GM12878 (cell line): ENCODE measurements around the gene SAMD3. TPM values are rescaled to one million over a fixed set of nuclear protein-coding genes. Genes with fewer than 3 reads are reported as not detected.

Experiments
- ATAC-seq: fragments of 200-7000 bp; cut with Tn5 transposase; 3 replicates; pipeline ENCODE4 v1.9.1; 2020; ENCODE audit warnings: mild to moderate bottlenecking, moderate library complexity
- BruUV-seq: library from RNA; stranded (reverse); fragments of 400-500 nt; replicated peaks from 2 replicates; lab custom pipeline; 2021; lab: Mats Ljungman, UMichigan
- CTCF ChIA-PET: fragments of 300-600 bp; sonication (Branson Sonifier 250); formaldehyde crosslinking; extraction: SDS; loops from one replicate; lab custom pipeline; 2021; ENCODE audit warnings: inconsistent platforms; lab: Yijun Ruan, JAX
- POLR2A ChIA-PET: fragments of 350-600 bp; formaldehyde crosslinking; extraction: SDS; loops from one replicate; lab custom pipeline; 2021; ENCODE audit warnings: inconsistent platforms; lab: Charles Lee
- RAD21 ChIA-PET: fragments of 300-600 bp; sonication (Branson Sonifier 250); formaldehyde crosslinking; loops from one replicate; lab custom pipeline; 2023; ENCODE audit warnings: antibody characterized with exemption; ENCODE audit not compliant: unreplicated experiment; lab: Charles Lee
- SMC1A ChIA-PET: fragments of 300-600 bp; sonication (Branson Sonifier 250); formaldehyde crosslinking; loops from one replicate; lab custom pipeline; 2023; ENCODE audit not compliant: unreplicated experiment, uncharacterized antibody; lab: Charles Lee
- DNase-seq: peaks from one replicate; pipeline ENCODE4 v3.0.0-alpha.2; 2011; ENCODE audit warnings: low read depth, low spot score
- FAIRE-seq: peaks from 3 replicates; lab custom pipeline; 2011; peaks lifted over from hg19 to GRCh38; lab: Jason Lieb, UNC
- H2AFZ ChIP-seq: 2 replicates; pipeline ENCODE4 v1.6.0; 2011; ENCODE audit warnings: low read depth, low read length, control low read depth; ENCODE audit not compliant: control insufficient read depth
- H3K27ac ChIP-seq: 2 replicates; pipeline ENCODE4 v1.5.1; 2011; ENCODE audit warnings: control low read depth; ENCODE audit not compliant: control insufficient read depth, insufficient read depth
- H3K27me3 ChIP-seq, 2 experiments: replicated peaks in 1 of 2; 2 replicates each; pipeline versions ENCODE4 v1.6.0 to v1.6.1; 2011; ENCODE audit warnings: low read length in 1 of 2; ENCODE audit not compliant: control insufficient read depth in 2 of 2, insufficient read depth in 2 of 2
- H3K36me3 ChIP-seq, 2 experiments: 2 replicates each; pipeline ENCODE4 v1.5.1; 2011; ENCODE audit warnings: low read length in 1 of 2; ENCODE audit not compliant: control insufficient read depth in 2 of 2, insufficient read depth in 2 of 2
- H3K4me1 ChIP-seq: 2 replicates; pipeline ENCODE4 v1.6.1; 2011; ENCODE audit warnings: mild to moderate bottlenecking, low read length, moderate library complexity, mixed read lengths; ENCODE audit not compliant: control insufficient read depth, insufficient read depth
- H3K4me2 ChIP-seq: 2 replicates; pipeline ENCODE4 v1.6.0; 2011; ENCODE audit warnings: control low read depth; ENCODE audit not compliant: control insufficient read depth, insufficient read depth
- H3K4me3 ChIP-seq: fragments of 200-600 bp; sonication (generic); 2 replicates; pipeline ENCODE4 v1.5.1; 2016
- H3K79me2 ChIP-seq: 2 replicates; pipeline ENCODE4 v1.6.0; 2011; ENCODE audit warnings: low read length; ENCODE audit not compliant: control insufficient read depth, insufficient read depth
- H3K9ac ChIP-seq: 2 replicates; pipeline ENCODE4 v1.8.0; 2011; ENCODE audit warnings: low read length, control low read depth, mixed read lengths; ENCODE audit not compliant: control insufficient read depth, insufficient read depth
- H3K9me3 ChIP-seq: replicated peaks from 3 replicates; pipeline ENCODE4 v1.5.1; 2011; ENCODE audit warnings: mild to moderate bottlenecking, low read length; ENCODE audit not compliant: control insufficient read depth, insufficient read depth
- H4K20me1 ChIP-seq: 2 replicates; pipeline ENCODE4 v1.6.0; 2011; ENCODE audit not compliant: control insufficient read depth, insufficient read depth
- DPF2 ChIP-seq: fragments of 450-650 bp; IDR thresholded peaks from 2 replicates; pipeline ENCODE4 v1.6.1; 2017; ENCODE audit warnings: mild to moderate bottlenecking
- IKZF2 ChIP-seq, 2 experiments: fragments of 450-650 bp; IDR thresholded peaks; 2 replicates each; pipeline ENCODE4 v1.6.1; 2017; ENCODE audit warnings: mild to moderate bottlenecking in 2 of 2, moderate library complexity in 2 of 2
- JUND ChIP-seq: IDR thresholded peaks from 2 replicates; pipeline ENCODE4 v1.6.1; 2012; ENCODE audit warnings: low read depth, mild to moderate bottlenecking, low read length, improper control_type of control experiment, moderate library complexity
- MTA2 ChIP-seq: fragments of 450-650 bp; IDR thresholded peaks from 2 replicates; pipeline ENCODE4 v1.6.1; 2016; ENCODE audit warnings: low read depth, mild to moderate bottlenecking, moderate library complexity
- SIX5 ChIP-seq: IDR thresholded peaks from 2 replicates; pipeline ENCODE4 v1.6.1; 2011; ENCODE audit warnings: mild to moderate bottlenecking, low read depth, low read length, moderate library complexity; ENCODE audit not compliant: severe bottlenecking
- YBX1 ChIP-seq: fragments of 450-650 bp; IDR thresholded peaks from 2 replicates; pipeline ENCODE4 v1.6.1; 2016; ENCODE audit warnings: antibody characterized with exemption
- ZNF274 ChIP-seq: IDR thresholded peaks from one replicate; pipeline ENCODE4 v1.8.0; 2011; ENCODE audit not compliant: insufficient read length, insufficient read depth
- WGBS: methylation state at CpG from one replicate; pipeline ENCODE4 v1.1.6; 2016; ENCODE audit warnings: low lambda C conversion rate; ENCODE audit not compliant: insufficient replicate concordance, insufficient coverage; ENCODE audit errors: missing lambda C conversion rate; 5-methylcytosine and 5-hydroxymethylcytosine counted together
- in situ Hi-C: fragments of 300-500 bp; cut with MboI; formaldehyde crosslinking; loops from 9 replicates; pipeline ENCODE4 v1.14.3; 2018; ENCODE audit warnings: mixed read lengths
- intact Hi-C: fragments of 100-400 bp; cut with micrococcal nuclease; formaldehyde crosslinking; loops from one replicate; pipeline ENCODE4 v1.14.2; 2022; ENCODE audit not compliant: unreplicated experiment
- polyA plus RNA-seq, 11 experiments: library from polyadenylated mRNA; depleted of rRNA in 4 of 11; unstranded in 6 of 11; stranded (reverse) in 5 of 11; fragments of >200 nt; fragmentation: Nextera tagmentation in 4 of 11; fragmentation: Illumina TruSeq in 1 of 11; extraction: Ambion mirVana in 4 of 11; extraction: Trizol in 1 of 11; gene quantifications; 1 replicate in 1 of 11; 2 replicates in 10 of 11; pipeline versions ENCODE4 v1.2.1 to v1.2.3, GENCODE V29; 2011 to 2016; ENCODE audit warnings: inconsistent platforms in 2 of 11, missing spikeins in 2 of 11, low read depth in 1 of 11
- total RNA-seq, 4 experiments: library from RNA; depleted of rRNA in 3 of 4; stranded (reverse); fragments of >200 nt in 3 of 4; fragmentation: Illumina TruSeq in 1 of 4; extraction: Trizol in 1 of 4; gene quantifications; 2 replicates each; pipeline versions ENCODE4 v1.2.1 to v1.2.3, GENCODE V29; 2013 to 2021
- TF ChIP-seq, protein P1 (sequence below): fragments of 150-350 bp; IDR thresholded peaks from 2 replicates; pipeline ENCODE4 v1.6.1; 2016; ENCODE audit warnings: low read depth, low read length

The SAMD3 gene
- total and polyA plus RNA-seq, 10 of the 15 experiments (the other 5 are each of a cell fraction or from before 2014, with no cell fraction given), result 0.04 to 2.3 (median 0.39) TPM; not detected in 2

DNA sequence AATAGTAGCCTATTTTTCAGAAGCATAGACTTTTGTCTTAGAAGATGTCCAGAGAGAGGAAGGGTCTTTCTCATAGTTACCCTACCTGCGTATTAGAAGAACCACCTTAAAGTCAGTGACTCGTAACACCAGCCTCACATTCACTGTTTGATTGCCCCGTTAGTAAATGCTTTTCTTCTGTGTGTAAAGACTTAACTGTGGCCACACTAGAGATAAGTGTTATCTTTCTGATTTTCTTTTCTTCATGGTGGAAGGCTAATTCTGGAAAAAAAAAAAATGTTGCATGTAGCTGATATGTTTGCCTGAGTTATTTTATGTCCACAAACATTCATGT, 83.9 kb downstream of the SAMD3 start:
- Histone ChIP-seq H2AFZ (no peak overlapping the region), H3K9ac (no peak overlapping the region), H3K4me2 (0 out of 2 replicates have a peak overlapping the region, but pooled peaks have one; percentile 12), H4K20me1 (no peaks in the 10 kb centered on the region), H3K9me3 (no peaks in the 10 kb centered on the region; the same call in 2 of the 3 replicates), H3K27me3 (no peaks in the 10 kb centered on the region), H3K36me3 (no peaks in the 10 kb centered on the region), H3K79me2 (no peaks in the 10 kb centered on the region), H3K27ac (no peak overlapping the region), H3K4me3 (no peak overlapping the region), H3K4me1 (peaks cover 11% of the 10 kb centered on the region; the same call in 1 of the 2 replicates)
- TF ChIP-seq YBX1 (no peak), MTA2 (no peak), DPF2 (no peak), JUND (no peak), ZNF274 (no peak), IKZF2 (IDR thresholded peaks at IDR 0.05) (0 out of 4 replicates have a peak, but pooled peaks of 1 of the 2 experiments have one; percentile 0), SIX5 (no peak)
- TF ChIP-seq, protein P1, sequence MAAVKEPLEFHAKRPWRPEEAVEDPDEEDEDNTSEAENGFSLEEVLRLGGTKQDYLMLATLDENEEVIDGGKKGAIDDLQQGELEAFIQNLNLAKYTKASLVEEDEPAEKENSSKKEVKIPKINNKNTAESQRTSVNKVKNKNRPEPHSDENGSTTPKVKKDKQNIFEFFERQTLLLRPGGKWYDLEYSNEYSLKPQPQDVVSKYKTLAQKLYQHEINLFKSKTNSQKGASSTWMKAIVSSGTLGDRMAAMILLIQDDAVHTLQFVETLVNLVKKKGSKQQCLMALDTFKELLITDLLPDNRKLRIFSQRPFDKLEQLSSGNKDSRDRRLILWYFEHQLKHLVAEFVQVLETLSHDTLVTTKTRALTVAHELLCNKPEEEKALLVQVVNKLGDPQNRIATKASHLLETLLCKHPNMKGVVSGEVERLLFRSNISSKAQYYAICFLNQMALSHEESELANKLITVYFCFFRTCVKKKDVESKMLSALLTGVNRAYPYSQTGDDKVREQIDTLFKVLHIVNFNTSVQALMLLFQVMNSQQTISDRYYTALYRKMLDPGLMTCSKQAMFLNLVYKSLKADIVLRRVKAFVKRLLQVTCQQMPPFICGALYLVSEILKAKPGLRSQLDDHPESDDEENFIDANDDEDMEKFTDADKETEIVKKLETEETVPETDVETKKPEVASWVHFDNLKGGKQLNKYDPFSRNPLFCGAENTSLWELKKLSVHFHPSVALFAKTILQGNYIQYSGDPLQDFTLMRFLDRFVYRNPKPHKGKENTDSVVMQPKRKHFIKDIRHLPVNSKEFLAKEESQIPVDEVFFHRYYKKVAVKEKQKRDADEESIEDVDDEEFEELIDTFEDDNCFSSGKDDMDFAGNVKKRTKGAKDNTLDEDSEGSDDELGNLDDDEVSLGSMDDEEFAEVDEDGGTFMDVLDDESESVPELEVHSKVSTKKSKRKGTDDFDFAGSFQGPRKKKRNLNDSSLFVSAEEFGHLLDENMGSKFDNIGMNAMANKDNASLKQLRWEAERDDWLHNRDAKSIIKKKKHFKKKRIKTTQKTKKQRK, result no peak
- ChIA-PET SMC1A (interaction anchor here (0.6 to 1.8 kb wide), 6 partner anchors 10 to 119 kb away, joined by 3 to 5 read pairs (median 4); no protein-coding TSS in a partner anchor), POLR2A (no interaction called here), RAD21 (interaction anchor here (0.8 kb wide), 1 partner anchor 24 kb away, joined by 3 read pairs; no protein-coding TSS in a partner anchor), CTCF (interaction anchor here (1.4 kb wide), 1 partner anchor 85 kb away, joined by 4 read pairs; no protein-coding TSS in a partner anchor)
- in situ Hi-C loops, result no loop called here
- no TSS peak for BruUV-seq
- DNase-seq (no peak), ATAC-seq (peak; percentile 36), FAIRE-seq (no peak)
- intact Hi-C loops, result no loop called here
- WGBS, result 56% methylated on average over 3 of the region's 3 CpGs
